HCT116 (cell line): ENCODE results near the gene IQSEC3. TPM values are rescaled to one million over a fixed set of nuclear protein-coding genes. Genes with fewer than 3 reads are reported as not detected.

Experiments
- ATAC-seq: fragments of 200-7000 bp; cut with Tn5 transposase; 2 replicates; pipeline ENCODE4 v1.9.1; 2020; ENCODE audit warnings: mild to moderate bottlenecking, moderate library complexity
- BruUV-seq: library from RNA; stranded (reverse); fragments of 400-500 nt; replicated peaks from 2 replicates; lab custom pipeline; 2021; lab: Mats Ljungman, UMichigan
- CTCF ChIA-PET: fragments of 300-600 bp; sonication (Branson Sonifier 250); formaldehyde crosslinking; loops from one replicate; lab custom pipeline; 2021; ENCODE audit warnings: antibody characterized with exemption; lab: Charles Lee
- POLR2A ChIA-PET: fragments of 300-600, 350-600 bp; sonication (Branson Sonifier 250); formaldehyde crosslinking; loops from one replicate; lab custom pipeline; 2021; ENCODE audit warnings: antibody characterized with exemption; lab: Charles Lee
- RAD21 ChIA-PET, 2 experiments: fragments of 300-600 bp; sonication (Branson Sonifier 250); formaldehyde crosslinking; loops; one replicate each; lab custom pipeline; 2023; ENCODE audit warnings: low total read pairs in 2 of 2; ENCODE audit not compliant: uncharacterized antibody in 2 of 2, unreplicated experiment in 2 of 2, low non-redundant PET in 1 of 2; lab: Charles Lee
- DNase-seq: peaks from one replicate; pipeline ENCODE4 v3.0.0-alpha.2; 2010; ENCODE audit warnings: low read depth, low spot score
- H2AFZ ChIP-seq: fragments of 200-600 bp; shearing (Covaris generic), sonication (generic); 2 replicates; pipeline ENCODE4 v1.6.1; 2017; ENCODE audit warnings: low read depth, mixed run types, mixed read lengths, antibody characterized with exemption, low read length; ENCODE audit not compliant: poor library complexity, severe bottlenecking
- H3K27ac ChIP-seq: 2 replicates; pipeline ENCODE4 v1.5.1; 2012; ENCODE audit warnings: low read depth, low read length
- H3K27me3 ChIP-seq: fragments of 200-600 bp; sonication (generic); 2 replicates; pipeline ENCODE4 v1.6.1; 2016; ENCODE audit warnings: mixed run types, low read length, mixed read lengths; ENCODE audit not compliant: insufficient read depth
- H3K36me3 ChIP-seq, 2 experiments: fragments of 200-500 bp in 1 of 2; fragments of 200-600 bp in 1 of 2; sonication (Bioruptor generic) in 1 of 2; sonication (generic) in 1 of 2; 2 replicates each; pipeline versions ENCODE4 v1.5.1 to v1.6.1; 2014 to 2016; ENCODE audit warnings: low read length in 2 of 2, inconsistent platforms in 1 of 2, mixed read lengths in 1 of 2, mixed run types in 1 of 2; ENCODE audit not compliant: insufficient read depth in 2 of 2, control insufficient read depth in 1 of 2
- H3K4me1 ChIP-seq, 2 experiments: fragments of 200-600 bp in 1 of 2; sonication (generic) in 1 of 2; 2 replicates each; pipeline versions ENCODE4 v1.5.1 to v1.6.1; 2012 to 2017; ENCODE audit warnings: low read length in 2 of 2, inconsistent platforms in 1 of 2, mild to moderate bottlenecking in 1 of 2, mixed read lengths in 1 of 2, mixed run types in 1 of 2, moderate library complexity in 1 of 2; ENCODE audit not compliant: insufficient read depth in 2 of 2, control insufficient read depth in 1 of 2
- H3K4me2 ChIP-seq: fragments of 200-600 bp; sonication (generic); 2 replicates; pipeline ENCODE4 v1.6.1; 2017; ENCODE audit warnings: mixed run types, low read length, mixed read lengths
- H3K4me3 ChIP-seq, 2 experiments: fragments of 200-600 bp in 1 of 2; sonication (generic) in 1 of 2; replicated peaks in 1 of 2; 2 replicates each; pipeline ENCODE4 v1.5.1; 2011 to 2016; ENCODE audit warnings: low read length in 2 of 2, control low read depth in 1 of 2, low read depth in 1 of 2, mild to moderate bottlenecking in 1 of 2, mixed read lengths in 1 of 2, mixed run types in 1 of 2
- H3K79me2 ChIP-seq: fragments of 200-600 bp; sonication (generic); 2 replicates; pipeline ENCODE4 v1.6.1; 2017; ENCODE audit warnings: mild to moderate bottlenecking, mixed run types, low read length, moderate library complexity, mixed read lengths; ENCODE audit not compliant: insufficient read depth
- H3K9ac ChIP-seq: fragments of 200-600 bp; sonication (generic); 2 replicates; pipeline ENCODE4 v1.6.1; 2016; ENCODE audit warnings: low read length, mixed read lengths
- H3K9me2 ChIP-seq: fragments of 200-600 bp; sonication (generic), shearing (Covaris generic); 2 replicates; pipeline ENCODE4 v1.6.1; 2017; ENCODE audit warnings: mixed run types, mild to moderate bottlenecking, moderate library complexity; ENCODE audit not compliant: insufficient read depth
- H3K9me3 ChIP-seq, 2 experiments: fragments of 200-500 bp in 1 of 2; fragments of 200-600 bp in 1 of 2; sonication (Bioruptor generic) in 1 of 2; sonication (generic) in 1 of 2; 2 replicates each; pipeline ENCODE4 v1.6.1; 2014 to 2017; ENCODE audit warnings: low read length in 2 of 2, mixed read lengths in 2 of 2, inconsistent platforms in 1 of 2, low read depth in 1 of 2, mild to moderate bottlenecking in 1 of 2, mixed run types in 1 of 2, moderate library complexity in 1 of 2; ENCODE audit not compliant: control insufficient read depth in 1 of 2, insufficient read depth in 1 of 2
- H4K20me1 ChIP-seq: fragments of 200-600 bp; sonication (generic), shearing (Covaris generic); 2 replicates; pipeline ENCODE4 v1.6.1; 2017; ENCODE audit warnings: mixed run types, mild to moderate bottlenecking, moderate library complexity; ENCODE audit not compliant: insufficient read depth
- CEBPB ChIP-seq: IDR thresholded peaks from 2 replicates; pipeline ENCODE4 v1.6.1; 2012; ENCODE audit warnings: low read depth
- EGR1 ChIP-seq: IDR thresholded peaks from 2 replicates; pipeline ENCODE4 v1.6.1; 2012; ENCODE audit warnings: low read depth
- POLR2AphosphoS5 ChIP-seq: IDR thresholded peaks from 2 replicates; pipeline ENCODE4 v1.6.1; 2011; ENCODE audit warnings: mild to moderate bottlenecking, low read depth, low read length, moderate library complexity
- SIN3A ChIP-seq: IDR thresholded peaks from 2 replicates; pipeline ENCODE4 v1.6.1; 2012; ENCODE audit warnings: low read depth
- TCF7L2 ChIP-seq: IDR thresholded peaks from 2 replicates; pipeline ENCODE4 v1.7.0; 2011; ENCODE audit warnings: borderline replicate concordance, inconsistent platforms; ENCODE audit not compliant: insufficient read depth, insufficient read length; ENCODE audit errors: extremely low read depth
- YY1 ChIP-seq: IDR thresholded peaks from 2 replicates; pipeline ENCODE4 v1.6.1; 2011; ENCODE audit warnings: low read length, low read depth, moderate library complexity, mild to moderate bottlenecking; ENCODE audit not compliant: insufficient replicate concordance; ENCODE audit errors: extremely low read depth
- ZFX ChIP-seq: fragments of 450-650 bp; IDR thresholded peaks from 2 replicates; pipeline ENCODE4 v1.6.1; 2017
- intact Hi-C: fragments of 100-400 bp; cut with micrococcal nuclease; formaldehyde crosslinking; loops from 2 replicates; pipeline ENCODE4 v1.10.0; 2022
- total RNA-seq: library from RNA; stranded (reverse); gene quantifications from one replicate; pipeline ENCODE4 v1.2.1, GENCODE V29; 2021; ENCODE audit not compliant: unreplicated experiment
- TF ChIP-seq, protein P1 (sequence below): IDR thresholded peaks from 2 replicates; pipeline ENCODE4 v1.6.1; 2012
- TF ChIP-seq, protein P2 (sequence below): IDR thresholded peaks from 2 replicates; pipeline ENCODE4 v1.6.1; 2011; ENCODE audit warnings: mild to moderate bottlenecking, low read length, moderate library complexity; ENCODE audit not compliant: insufficient replicate concordance; ENCODE audit errors: extremely low read depth
- TF ChIP-seq, protein P3 (sequence below): IDR thresholded peaks from 2 replicates; pipeline ENCODE4 v1.6.1; 2012

Gene IQSEC3
- total RNA-seq, 1 experiment from 2014 or later = not detected

DNA sequence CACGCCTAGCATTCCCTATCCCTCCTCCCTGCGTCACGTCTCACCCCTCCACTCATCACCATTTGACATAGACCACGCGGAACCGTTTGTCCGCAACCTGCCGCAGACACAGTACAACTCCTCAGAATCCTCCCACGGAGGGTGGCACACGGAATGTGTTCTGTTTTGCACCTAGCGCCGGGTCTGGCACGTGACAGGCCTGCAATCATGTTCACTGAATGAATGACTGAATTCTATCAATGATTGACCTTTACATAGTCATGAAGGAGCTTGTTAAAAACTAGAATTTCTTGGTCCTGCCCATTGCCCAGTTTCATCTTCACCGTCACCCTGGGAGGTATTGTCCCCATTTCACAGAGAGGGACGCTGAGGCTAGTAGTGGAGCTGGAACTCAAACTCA is 142.7 kb downstream of the IQSEC3 start:
- Histone ChIP-seq H3K36me3 (no peaks in the 10 kb centered on the region), H3K4me2 (no peak overlapping the region), H3K4me3 (no peak overlapping the region), H3K9me3 (no peaks in the 10 kb centered on the region), H3K27me3 (no peaks in the 10 kb centered on the region; the same call in 1 of the 2 replicates), H3K79me2 (no peaks in the 10 kb centered on the region), H3K27ac (no peak overlapping the region), H2AFZ (no peak overlapping the region), H3K4me1 (no peaks in the 10 kb centered on the region)
- ATAC-seq (no peak), DNase-seq (no peak)
- intact Hi-C loops = no loop called here
- RAD21 ChIA-PET = no interaction called here
- BruUV-seq = no TSS peak
- no peak for TF ChIP-seq CEBPB
- TF ChIP-seq, protein P1, sequence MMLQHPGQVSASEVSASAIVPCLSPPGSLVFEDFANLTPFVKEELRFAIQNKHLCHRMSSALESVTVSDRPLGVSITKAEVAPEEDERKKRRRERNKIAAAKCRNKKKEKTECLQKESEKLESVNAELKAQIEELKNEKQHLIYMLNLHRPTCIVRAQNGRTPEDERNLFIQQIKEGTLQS = no peak
- no peak for TF ChIP-seq POLR2AphosphoS5
- TF ChIP-seq SIN3A = no peak
- TF ChIP-seq YY1 = no peak
- TF ChIP-seq EGR1 = no peak
- no peak for TF ChIP-seq TCF7L2
- TF ChIP-seq, protein P2, sequence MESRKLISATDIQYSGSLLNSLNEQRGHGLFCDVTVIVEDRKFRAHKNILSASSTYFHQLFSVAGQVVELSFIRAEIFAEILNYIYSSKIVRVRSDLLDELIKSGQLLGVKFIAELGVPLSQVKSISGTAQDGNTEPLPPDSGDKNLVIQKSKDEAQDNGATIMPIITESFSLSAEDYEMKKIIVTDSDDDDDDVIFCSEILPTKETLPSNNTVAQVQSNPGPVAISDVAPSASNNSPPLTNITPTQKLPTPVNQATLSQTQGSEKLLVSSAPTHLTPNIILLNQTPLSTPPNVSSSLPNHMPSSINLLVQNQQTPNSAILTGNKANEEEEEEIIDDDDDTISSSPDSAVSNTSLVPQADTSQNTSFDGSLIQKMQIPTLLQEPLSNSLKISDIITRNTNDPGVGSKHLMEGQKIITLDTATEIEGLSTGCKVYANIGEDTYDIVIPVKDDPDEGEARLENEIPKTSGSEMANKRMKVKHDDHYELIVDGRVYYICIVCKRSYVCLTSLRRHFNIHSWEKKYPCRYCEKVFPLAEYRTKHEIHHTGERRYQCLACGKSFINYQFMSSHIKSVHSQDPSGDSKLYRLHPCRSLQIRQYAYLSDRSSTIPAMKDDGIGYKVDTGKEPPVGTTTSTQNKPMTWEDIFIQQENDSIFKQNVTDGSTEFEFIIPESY = no peak
- TF ChIP-seq, protein P3, sequence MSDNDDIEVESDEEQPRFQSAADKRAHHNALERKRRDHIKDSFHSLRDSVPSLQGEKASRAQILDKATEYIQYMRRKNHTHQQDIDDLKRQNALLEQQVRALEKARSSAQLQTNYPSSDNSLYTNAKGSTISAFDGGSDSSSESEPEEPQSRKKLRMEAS = no peak
- TF ChIP-seq ZFX = no peak
- TF ChIP-seq, all 23 proteins: peak for 0
- POLR2A ChIA-PET = no interaction called here
- CTCF ChIA-PET = interaction anchor here (1.3 kb wide), 1 partner anchor 11 kb away, joined by 4 read pairs; no protein-coding TSS in a partner anchor
- H3K9me2 ChIP-seq = no peaks in the 10 kb centered on the region
- no peak overlapping the region for H3K9ac ChIP-seq
- no peaks in the 10 kb centered on the region for H4K20me1 ChIP-seq
